K562 (cell line): ENCODE data around the gene SIGLEC11. TPM values are rescaled to one million over a fixed set of nuclear protein-coding genes. Genes with fewer than 3 reads are reported as not detected.

ENCODE experiments used
- BCL6 ChIP-seq: fragments of 250-450 bp; sonication (Bioruptor Pico); IDR thresholded peaks from 2 replicates; pipeline ENCODE4 v1.4.0; 2020
- BRF1 ChIP-seq: IDR thresholded peaks from 3 replicates; pipeline ENCODE4 v1.6.1; 2011; ENCODE audit warnings: borderline replicate concordance, mild to moderate bottlenecking; ENCODE audit not compliant: insufficient read length; ENCODE audit errors: extremely low read depth
- CHD2 ChIP-seq: IDR thresholded peaks from 2 replicates; pipeline ENCODE4 v1.6.1; 2011; ENCODE audit warnings: low read depth, low read length
- CHD4 ChIP-seq: fragments of 200-600 bp; sonication (generic); IDR thresholded peaks from 3 replicates; pipeline ENCODE4 v1.6.1; 2012; ENCODE audit warnings: low read depth, mild to moderate bottlenecking, mixed read lengths, low read length, inconsistent platforms; ENCODE audit not compliant: insufficient read depth, insufficient replicate concordance, poor library complexity, severe bottlenecking
- COPS2 ChIP-seq: fragments of 450-650 bp; conservative IDR thresholded peaks from 2 replicates; pipeline ENCODE4 v1.6.1; 2016; ENCODE audit warnings: mild to moderate bottlenecking, moderate library complexity
- CREB1 ChIP-seq, 2 experiments: sonication (generic) in 1 of 2; formaldehyde crosslinking in 1 of 2; IDR thresholded peaks; 2 replicates each; pipeline versions ENCODE4 v1.6.1 to v1.8.0; 2012 to 2022; ENCODE audit warnings: inconsistent platforms in 1 of 2, mild to moderate bottlenecking in 1 of 2, missing genetic modification reagents in 1 of 2, moderate library complexity in 1 of 2
- ELF4 ChIP-seq: fragments of 450-650 bp; formaldehyde crosslinking; IDR thresholded peaks from 2 replicates; pipeline ENCODE4 v1.4.0; 2022; ENCODE audit warnings: missing genetic modification characterization
- GATA2 ChIP-seq: sonication (generic); formaldehyde crosslinking; IDR thresholded peaks from 2 replicates; pipeline ENCODE4 v1.4.0; 2020; ENCODE audit warnings: mild to moderate bottlenecking, missing genetic modification reagents
- MNT ChIP-seq, 2 experiments: fragments of 450-650 bp; conservative IDR thresholded peaks; 2 replicates each; pipeline ENCODE4 v1.6.1; 2017; ENCODE audit warnings: mild to moderate bottlenecking in 2 of 2, moderate library complexity in 2 of 2
- RBM39 ChIP-seq: fragments of 200-400 bp; formaldehyde crosslinking; optimal IDR thresholded peaks from 2 replicates; pipeline ENCODE3; 2018; ENCODE audit warnings: low read depth, low read length
- SFPQ ChIP-seq: fragments of 200-400 bp; formaldehyde crosslinking; IDR thresholded peaks from 2 replicates; pipeline ENCODE4 v1.6.1; 2017; ENCODE audit warnings: mild to moderate bottlenecking, low read depth, low read length, moderate library complexity
- SNIP1 ChIP-seq: fragments of 450-650 bp; IDR thresholded peaks from 2 replicates; pipeline ENCODE4 v1.7.1; 2017; ENCODE audit warnings: low read depth, mild to moderate bottlenecking
- TAL1 ChIP-seq: fragments of 450-650 bp; IDR thresholded peaks from 2 replicates; pipeline ENCODE4 v1.6.1; 2016; ENCODE audit warnings: mild to moderate bottlenecking
- ZNF311 ChIP-seq: fragments of 250-450 bp; sonication (Bioruptor Pico); IDR thresholded peaks from 2 replicates; pipeline ENCODE4 v1.4.0; 2020; ENCODE audit warnings: mild to moderate bottlenecking, moderate library complexity
- ZNF395 ChIP-seq: fragments of 200-800 bp; sonication (Bioruptor generic); IDR thresholded peaks from 2 replicates; pipeline ENCODE4 v1.6.1; 2017; ENCODE audit warnings: missing genetic modification characterization, missing compliant biosample characterization
- ZNF561 ChIP-seq: fragments of 450-650 bp; formaldehyde crosslinking; conservative IDR thresholded peaks from 2 replicates; pipeline ENCODE4 v1.4.0; 2020; ENCODE audit warnings: mild to moderate bottlenecking, moderate library complexity
- ZNF707 ChIP-seq: fragments of 250-450 bp; sonication (Bioruptor Pico); conservative IDR thresholded peaks from 2 replicates; pipeline ENCODE4 v1.8.0; 2022; ENCODE audit warnings: inconsistent platforms, mild to moderate bottlenecking, moderate library complexity
- ZNF76 ChIP-seq: fragments of 250-450 bp; sonication (Bioruptor Pico); IDR thresholded peaks from 2 replicates; pipeline ENCODE4 v1.4.0; 2020; ENCODE audit warnings: mild to moderate bottlenecking, moderate library complexity, borderline replicate concordance
- polyA plus RNA-seq, 8 experiments: library from polyadenylated mRNA; depleted of rRNA in 4 of 8; stranded (reverse) in 5 of 8; unstranded in 3 of 8; fragments of >200 nt; fragmentation: Nextera tagmentation in 2 of 8; fragmentation: Illumina TruSeq in 1 of 8; extraction: Ambion mirVana in 2 of 8; extraction: Trizol in 1 of 8; gene quantifications; 2 replicates each; pipeline versions ENCODE4 v1.2.1 to v1.2.3, GENCODE V29; 2011 to 2014; ENCODE audit warnings: inconsistent platforms in 1 of 8, missing spikeins in 1 of 8
- total RNA-seq, 7 experiments: library from RNA; depleted of rRNA in 6 of 7; stranded (reverse); fragments of >200 nt in 6 of 7; fragmentation: Illumina TruSeq in 2 of 7; extraction: Trizol in 2 of 7; gene quantifications; 2 replicates each; pipeline versions ENCODE4 v1.2.1 to v1.2.3, GENCODE V29; 2011 to 2021; ENCODE audit warnings: low replicate concordance in 1 of 7
- TF ChIP-seq, protein P1 (sequence below): sonication (generic); formaldehyde crosslinking; IDR thresholded peaks from 2 replicates; pipeline ENCODE4 v1.8.1; 2023; ENCODE audit warnings: mild to moderate bottlenecking, missing genetic modification reagents

Gene SIGLEC11
- total and polyA plus RNA-seq, 9 of the 15 experiments (the other 6 are each of a cell fraction or from before 2014, with no cell fraction given): not detected

DNA sequence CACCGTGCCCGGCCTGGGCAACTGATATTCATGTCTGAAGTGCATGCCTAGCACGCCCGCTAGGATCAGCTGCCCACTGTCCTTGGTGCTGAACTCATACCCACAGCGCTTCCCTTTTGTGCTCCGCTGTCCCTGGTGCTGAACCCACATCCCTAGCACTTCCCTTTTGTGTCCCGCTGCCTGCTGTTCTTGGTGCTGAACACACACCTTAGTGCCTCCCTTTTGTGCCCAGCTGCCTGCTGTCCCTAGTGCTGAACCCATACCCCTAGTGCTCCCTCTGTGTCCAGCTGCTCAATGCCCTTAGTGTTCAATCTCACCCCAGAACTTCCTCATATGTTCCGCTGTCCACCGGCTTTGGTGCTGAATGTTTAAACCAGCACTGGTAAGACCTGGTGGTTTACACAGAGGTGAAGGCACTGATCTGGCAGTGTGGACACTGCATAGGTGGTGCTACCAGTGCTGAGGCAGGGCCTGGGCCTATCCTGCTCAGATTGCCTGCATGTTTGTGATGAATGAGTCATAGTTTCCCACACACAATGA, 26.3 kb upstream of the SIGLEC11 start (continued):
- peak; percentile 92 for TF ChIP-seq ZNF76 (CRISPR knock-in tag)
- TF ChIP-seq ELF4 (CRISPR knock-in tag): peak; percentile 97
- no peak for TF ChIP-seq CHD4
- TF ChIP-seq ZNF561 (CRISPR knock-in tag): no peak
- TF ChIP-seq SNIP1: no peak
- TF ChIP-seq RBM39: peak; percentile 91
- no peak for TF ChIP-seq BRF1
- peak; percentile 100 for TF ChIP-seq ZNF395 (CRISPR knock-in tag)
- TF ChIP-seq SFPQ: no peak
- 0 out of 2 replicates have a peak, but pooled peaks have one; percentile 17 for TF ChIP-seq CREB1 (IDR thresholded peaks at IDR 0.05)
- peak; percentile 94 for TF ChIP-seq CREB1 (CRISPR knock-in tag; IDR thresholded peaks at IDR 0.05)
- TF ChIP-seq ZNF707 (CRISPR knock-in tag): peak; percentile 68
- TF ChIP-seq ZNF311 (CRISPR knock-in tag): peak; percentile 96
- TF ChIP-seq GATA2 (CRISPR knock-in tag): peak; percentile 89
- TF ChIP-seq TAL1: no peak
- TF ChIP-seq, protein P1, sequence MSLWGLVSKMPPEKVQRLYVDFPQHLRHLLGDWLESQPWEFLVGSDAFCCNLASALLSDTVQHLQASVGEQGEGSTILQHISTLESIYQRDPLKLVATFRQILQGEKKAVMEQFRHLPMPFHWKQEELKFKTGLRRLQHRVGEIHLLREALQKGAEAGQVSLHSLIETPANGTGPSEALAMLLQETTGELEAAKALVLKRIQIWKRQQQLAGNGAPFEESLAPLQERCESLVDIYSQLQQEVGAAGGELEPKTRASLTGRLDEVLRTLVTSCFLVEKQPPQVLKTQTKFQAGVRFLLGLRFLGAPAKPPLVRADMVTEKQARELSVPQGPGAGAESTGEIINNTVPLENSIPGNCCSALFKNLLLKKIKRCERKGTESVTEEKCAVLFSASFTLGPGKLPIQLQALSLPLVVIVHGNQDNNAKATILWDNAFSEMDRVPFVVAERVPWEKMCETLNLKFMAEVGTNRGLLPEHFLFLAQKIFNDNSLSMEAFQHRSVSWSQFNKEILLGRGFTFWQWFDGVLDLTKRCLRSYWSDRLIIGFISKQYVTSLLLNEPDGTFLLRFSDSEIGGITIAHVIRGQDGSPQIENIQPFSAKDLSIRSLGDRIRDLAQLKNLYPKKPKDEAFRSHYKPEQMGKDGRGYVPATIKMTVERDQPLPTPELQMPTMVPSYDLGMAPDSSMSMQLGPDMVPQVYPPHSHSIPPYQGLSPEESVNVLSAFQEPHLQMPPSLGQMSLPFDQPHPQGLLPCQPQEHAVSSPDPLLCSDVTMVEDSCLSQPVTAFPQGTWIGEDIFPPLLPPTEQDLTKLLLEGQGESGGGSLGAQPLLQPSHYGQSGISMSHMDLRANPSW: peak; percentile 100
- TF ChIP-seq BCL6 (CRISPR knock-in tag): peak; percentile 96
- TF ChIP-seq CHD2: 0 out of 2 replicates have a peak, but pooled peaks have one; percentile 16
- TF ChIP-seq MNT (conservative IDR thresholded peaks at IDR 0.05): peak; percentile 99 to 100
- TF ChIP-seq COPS2: no peak
